Stimulated activated naive CD8-positive, alpha-beta T cell treated with anti-CD3 and anti-CD28 coated beads, Interleukin-15, amount 100 ng/mL, for 72 hours (primary cell): ENCODE data around the gene CEACAM19.

ENCODE experiments used
- ATAC-seq: fragments of 150-1000 bp; cut with Tn5 transposase; 2 replicates; pipeline ENCODE4 v1.10.0; 2021; ENCODE audit warnings: mild to moderate bottlenecking, moderate library complexity
- DNase-seq, 2 donors: peaks; one replicate each; pipeline ENCODE4 v3.0.0; 2021 to 2022
- H3K27ac Mint-ChIP-seq, 2 donors: one replicate each; pipeline ENCODE4 v1.8.0; 2022; ENCODE audit warnings: mild to moderate bottlenecking in 2 of 2, mixed read lengths in 2 of 2, moderate library complexity in 2 of 2
- H3K27me3 Mint-ChIP-seq: one replicate; pipeline ENCODE4 v1.8.0; 2022; ENCODE audit warnings: mixed read lengths
- H3K4me1 Mint-ChIP-seq: one replicate; pipeline ENCODE4 v1.8.0; 2022; ENCODE audit warnings: mild to moderate bottlenecking, mixed read lengths
- H3K4me3 Mint-ChIP-seq, 2 donors: one replicate each; pipeline ENCODE4 v1.8.0; 2022; ENCODE audit warnings: mild to moderate bottlenecking in 2 of 2, mixed read lengths in 2 of 2, moderate library complexity in 1 of 2
- H3K9me3 Mint-ChIP-seq, 2 donors: one replicate each; pipeline ENCODE4 v1.8.0; 2022; ENCODE audit warnings: mixed read lengths in 2 of 2

CEACAM19 gene

GRCh38 chr19:44731622-44732021 lies 60.3 kb downstream of the CEACAM19 start:
- DNase-seq (no peak), ATAC-seq (no peak)
- no peak overlapping the region for H3K4me3 Mint-ChIP-seq
- H3K27me3 Mint-ChIP-seq, result no peaks in the 10 kb centered on the region
- H3K9me3 Mint-ChIP-seq, result no peaks in the 10 kb centered on the region
- H3K27ac Mint-ChIP-seq, result no peak overlapping the region
- H3K4me1 Mint-ChIP-seq, result peaks cover 10% of the 10 kb centered on the region

- no peak overlapping the region for H3K27ac Mint-ChIP-seq
- ATAC-seq, result no peak
- no peaks in the 10 kb centered on the region for H3K27me3 Mint-ChIP-seq
Measured at GRCh38 chr19:44732235-44733014, 61.1 kb downstream of the CEACAM19 start.

More at GRCh38 chr19:44732235-44733014, 61.1 kb downstream of the CEACAM19 start:
- Mint-ChIP-seq H3K4me3 (no peak overlapping the region), H3K4me1 (peaks cover 17% of the 10 kb centered on the region), H3K9me3 (no peaks in the 10 kb centered on the region)
- no peak for DNase-seq
